Subcutaneous adipose tissue (tissue), 4 donors: ENCODE results near the gene ANKS1B. TPM values are rescaled to one million over a fixed set of nuclear protein-coding genes. Genes with fewer than 3 reads are reported as not detected.

Experiments used
- CTCF ChIP-seq: fragments of 450-650 bp; IDR thresholded peaks from one replicate; pipeline ENCODE4 v1.5.1; 2016; ENCODE audit warnings: low read depth, mild to moderate bottlenecking, control low read depth, antibody characterized with exemption, moderate library complexity
- total RNA-seq, 4 donors: library from RNA; depleted of rRNA; stranded (reverse); fragments of >200 nt; gene quantifications; one replicate each; pipeline ENCODE4 v1.1.0, GENCODE V29; 2016

ANKS1B gene
- total RNA-seq, 4 donors from 2014 or later = 4.5 to 15.4 (median 10.1) TPM

GRCh38 chr12:99017971-99018370 is 966.8 kb downstream of the ANKS1B start:
- TF ChIP-seq CTCF = no peak

GRCh38 chr12:99009654-99010296 is 975.0 kb downstream of the ANKS1B start:
- no peak for TF ChIP-seq CTCF

- TF ChIP-seq CTCF = no peak
Observed at GRCh38 chr12:99005601-99006000, 979.1 kb downstream of the ANKS1B start.

- no peak for TF ChIP-seq CTCF
Observed at GRCh38 chr12:99004799-99005466, 979.8 kb downstream of the ANKS1B start.

- TF ChIP-seq CTCF = no peak
Observed at GRCh38 chr12:99002731-99003130, 982.0 kb downstream of the ANKS1B start.

- TF ChIP-seq CTCF = no peak
Observed at GRCh38 chr12:99002156-99002555, 982.6 kb downstream of the ANKS1B start.

- no peak for TF ChIP-seq CTCF
Observed at GRCh38 chr12:98999559-98999958, 985.2 kb downstream of the ANKS1B start.
